MG63 (cell line): ENCODE data around the gene FBXO17. TPM values are rescaled to one million over a fixed set of nuclear protein-coding genes. Genes with fewer than 3 reads are reported as not detected.
"Not testable (repeated sequence)": the region's sequence is repeated elsewhere in the genome, so short reads cannot be mapped to it uniquely, and the experiment has no call there.

Experiments used
- DNase-seq: peaks from one replicate; pipeline ENCODE4 v3.0.0-alpha.2; 2020
- H3K27me3 ChIP-seq: fragments of 250-450 bp; sonication (Bioruptor Pico); 2 replicates; pipeline ENCODE4 v1.5.1; 2020; ENCODE audit warnings: mild to moderate bottlenecking, moderate library complexity
- H3K36me3 ChIP-seq: fragments of 250-450 bp; sonication (Bioruptor Pico); 2 replicates; pipeline ENCODE4 v1.5.1; 2020; ENCODE audit warnings: mild to moderate bottlenecking, moderate library complexity
- H3K4me3 ChIP-seq: fragments of 250-450 bp; sonication (Bioruptor Pico); 2 replicates; pipeline ENCODE4 v1.5.1; 2020; ENCODE audit warnings: mild to moderate bottlenecking, moderate library complexity
- H3K9me3 ChIP-seq: fragments of 250-450 bp; sonication (Bioruptor Pico); 2 replicates; pipeline ENCODE4 v1.5.1; 2020; ENCODE audit warnings: mild to moderate bottlenecking, moderate library complexity
- total RNA-seq: library from RNA; depleted of rRNA; stranded (reverse); fragments of >200 nt; shearing (Covaris generic); gene quantifications from 2 replicates; pipeline ENCODE4 v1.2.3, GENCODE V29; 2014; ENCODE audit warnings: low replicate concordance

Gene FBXO17
- total RNA-seq, 1 experiment from 2014 or later, result 67.1 TPM

GRCh38 chr19:38956264-38956663 is 19.3 kb downstream of the FBXO17 start:
- peaks cover 17% of the 10 kb centered on the region for H3K36me3 ChIP-seq
- H3K9me3 ChIP-seq, result no peaks in the 10 kb centered on the region
- no peak for DNase-seq
- H3K4me3 ChIP-seq, result no peak overlapping the region
- H3K27me3 ChIP-seq, result no peaks in the 10 kb centered on the region

GRCh38 chr19:38953677-38954076 is 21.9 kb downstream of the FBXO17 start:
- no peaks in the 10 kb centered on the region for H3K9me3 ChIP-seq
- H3K4me3 ChIP-seq, result no peak overlapping the region
- no peak for DNase-seq
- H3K27me3 ChIP-seq, result no peaks in the 10 kb centered on the region
- peaks cover 22% of the 10 kb centered on the region for H3K36me3 ChIP-seq

GRCh38 chr19:38952395-38953165 is 23.0 kb downstream of the FBXO17 start:
- Histone ChIP-seq H3K9me3 (no peaks in the 10 kb centered on the region), H3K36me3 (peaks cover 26% of the 10 kb centered on the region), H3K27me3 (no peaks in the 10 kb centered on the region), H3K4me3 (no peak overlapping the region)
- DNase-seq, result no peak

- Histone ChIP-seq H3K4me3 (no peak overlapping the region), H3K36me3 (peaks cover 23% of the 10 kb centered on the region), H3K27me3 (no peaks in the 10 kb centered on the region), H3K9me3 (no peaks in the 10 kb centered on the region)
- DNase-seq, result no peak
These were observed 24.4 kb downstream of the FBXO17 start for GRCh38 chr19:38951187-38951586.

- Histone ChIP-seq H3K9me3 (no peaks in the 10 kb centered on the region), H3K36me3 (peaks cover 26% of the 10 kb centered on the region), H3K27me3 (no peaks in the 10 kb centered on the region), H3K4me3 (no peak overlapping the region)
- no peak for DNase-seq
These were observed 25.8 kb downstream of the FBXO17 start for GRCh38 chr19:38949580-38950367.

GRCh38 chr19:38946229-38947010 is 29.1 kb downstream of the FBXO17 start:
- peaks cover 26% of the 10 kb centered on the region for H3K36me3 ChIP-seq
- DNase-seq, result no peak

GRCh38 chr19:38945562-38946228 is 29.8 kb downstream of the FBXO17 start:
- Histone ChIP-seq H3K9me3 (no peaks in the 10 kb centered on the region), H3K27me3 (no peaks in the 10 kb centered on the region), H3K4me3 (no peak overlapping the region), H3K36me3 (peaks cover 26% of the 10 kb centered on the region)
- DNase-seq, result no peak

More at GRCh38 chr19:38946229-38947010, 29.1 kb downstream of the FBXO17 start:
- no peaks in the 10 kb centered on the region for H3K9me3 ChIP-seq
- H3K27me3 ChIP-seq, result no peaks in the 10 kb centered on the region
- no peak overlapping the region for H3K4me3 ChIP-seq

- no peaks in the 10 kb centered on the region for H3K9me3 ChIP-seq
- peaks cover 22% of the 10 kb centered on the region for H3K36me3 ChIP-seq
- no peak for DNase-seq
- H3K27me3 ChIP-seq, result no peaks in the 10 kb centered on the region
- no peak overlapping the region for H3K4me3 ChIP-seq
These were observed 30.5 kb downstream of the FBXO17 start for GRCh38 chr19:38944981-38945506.

- Histone ChIP-seq H3K4me3 (no peak overlapping the region), H3K9me3 (no peaks in the 10 kb centered on the region), H3K27me3 (no peaks in the 10 kb centered on the region), H3K36me3 (peaks cover 17% of the 10 kb centered on the region)
- DNase-seq, result no peak
These were observed 32.9 kb downstream of the FBXO17 start for GRCh38 chr19:38942471-38943181.

- no peak for DNase-seq
- Histone ChIP-seq H3K36me3 (peaks cover 15% of the 10 kb centered on the region), H3K27me3 (no peaks in the 10 kb centered on the region), H3K9me3 (no peaks in the 10 kb centered on the region), H3K4me3 (no peak overlapping the region)
These were observed 33.6 kb downstream of the FBXO17 start for GRCh38 chr19:38941979-38942378.

GRCh38 chr19:38941466-38941865 is 34.1 kb downstream of the FBXO17 start:
- peaks cover 12% of the 10 kb centered on the region for H3K36me3 ChIP-seq
- H3K4me3 ChIP-seq, DNase-seq, H3K27me3 ChIP-seq, H3K9me3 ChIP-seq: not testable (repeated sequence)

- no peak for DNase-seq
- H3K36me3 ChIP-seq, result peaks cover 12% of the 10 kb centered on the region
- H3K27me3 ChIP-seq, result no peaks in the 10 kb centered on the region
- 0 out of 2 replicates have a peak, but pooled peaks cover under 1% of the 10 kb centered on the region for H3K9me3 ChIP-seq
- H3K4me3 ChIP-seq, result no peak overlapping the region
These were observed 35.6 kb downstream of the FBXO17 start for GRCh38 chr19:38939957-38940356.

GRCh38 chr19:38933544-38933943 is 42.0 kb downstream of the FBXO17 start:
- no peak overlapping the region for H3K4me3 ChIP-seq
- no peaks in the 10 kb centered on the region for H3K27me3 ChIP-seq
- no peak for DNase-seq
- H3K36me3 ChIP-seq, result peaks cover 50% of the 10 kb centered on the region
- peaks cover 5% of the 10 kb centered on the region; the same call in 1 of the 2 replicates for H3K9me3 ChIP-seq

- DNase-seq, result no peak
- peaks cover 5% of the 10 kb centered on the region; the same call in 1 of the 2 replicates for H3K9me3 ChIP-seq
These were observed 42.9 kb downstream of the FBXO17 start for GRCh38 chr19:38932425-38933179.

GRCh38 chr19:38931521-38931793 is 44.1 kb downstream of the FBXO17 start:
- Histone ChIP-seq H3K36me3 (peaks cover 59% of the 10 kb centered on the region), H3K9me3 (peaks cover 5% of the 10 kb centered on the region; the same call in 1 of the 2 replicates), H3K27me3 (no peaks in the 10 kb centered on the region), H3K4me3 (peak overlapping the region; percentile 73)
- DNase-seq, result no peak

More at GRCh38 chr19:38932425-38933179, 42.9 kb downstream of the FBXO17 start:
- Histone ChIP-seq H3K27me3 (no peaks in the 10 kb centered on the region), H3K4me3 (peak overlapping the region; percentile 73; the same call in 1 of the 2 replicates), H3K36me3 (peaks cover 57% of the 10 kb centered on the region)
